K562 (cell line): Measurements from ENCODE around the gene ZDHHC19. TPM values are rescaled to one million over a fixed set of nuclear protein-coding genes. Genes with fewer than 3 reads are reported as not detected.

ENCODE experiments used
- ATAC-seq: fragments of 200-7000 bp; cut with Tn5 transposase; 3 replicates; pipeline ENCODE4 v1.9.1; 2020; ENCODE audit warnings: moderate library complexity
- BruUV-seq: library from RNA; stranded (reverse); fragments of 400-500 nt; replicated peaks from 2 replicates; lab custom pipeline; 2021; lab: Mats Ljungman, UMichigan
- CTCF ChIA-PET: fragments of 300-600 bp; formaldehyde crosslinking; extraction: SDS; loops from one replicate; lab custom pipeline; 2021; ENCODE audit warnings: low intra/inter-chr PET ratio; lab: Yijun Ruan, JAX
- POLR2A ChIA-PET: fragments of 300-600, 350-650 bp; sonication (Branson Sonifier 250); formaldehyde crosslinking; extraction: SDS; loops from one replicate; lab custom pipeline; 2021; ENCODE audit warnings: antibody characterized with exemption, inconsistent platforms; lab: Yijun Ruan, JAX
- DNase-seq, 4 experiments: peaks; one replicate each; pipeline versions ENCODE4 v3.0.0 to v3.0.0-alpha.2; 2011 to 2018; ENCODE audit warnings: low spot score in 3 of 4, mixed read lengths in 3 of 4; ENCODE audit errors: extremely low read depth in 1 of 4
- FAIRE-seq: peaks from 2 replicates; lab custom pipeline; 2011; peaks lifted over from hg19 to GRCh38; lab: Jason Lieb, UNC
- H2AFZ ChIP-seq: 2 replicates; pipeline ENCODE4 v1.6.0; 2011; ENCODE audit warnings: low read depth, low read length, control low read depth, inconsistent platforms
- H3K27ac ChIP-seq: fragments of 200-600 bp; 3 replicates; pipeline ENCODE4 v1.8.0; 2011; ENCODE audit warnings: low read depth, mild to moderate bottlenecking, control low read depth, inconsistent platforms, low read length, moderate library complexity, mixed read lengths; ENCODE audit errors: extremely low read depth
- H3K27me3 ChIP-seq, 2 experiments: fragments of 300-600 bp in 1 of 2; 2 replicates in 1 of 2; 3 replicates in 1 of 2; pipeline versions ENCODE4 v1.6.0 to v1.8.0; 2011; ENCODE audit warnings: inconsistent platforms in 2 of 2, low read length in 2 of 2, mild to moderate bottlenecking in 1 of 2, mixed read lengths in 1 of 2, moderate library complexity in 1 of 2; ENCODE audit not compliant: control insufficient read depth in 2 of 2, insufficient read depth in 2 of 2
- H3K36me3 ChIP-seq: fragments of 300-600 bp; 3 replicates; pipeline ENCODE4 v1.8.0; 2011; ENCODE audit warnings: mild to moderate bottlenecking, low read length, inconsistent platforms; ENCODE audit not compliant: control insufficient read depth, insufficient read depth
- H3K4me1 ChIP-seq, 2 experiments: fragments of 200-600 bp in 1 of 2; replicated peaks in 1 of 2; 2 replicates in 1 of 2; 3 replicates in 1 of 2; pipeline versions ENCODE4 v1.5.1 to v1.8.0; 2011; ENCODE audit warnings: inconsistent platforms in 2 of 2, low read length in 2 of 2, mild to moderate bottlenecking in 1 of 2, mixed read lengths in 1 of 2, moderate library complexity in 1 of 2; ENCODE audit not compliant: control insufficient read depth in 2 of 2, insufficient read depth in 2 of 2
- H3K4me2 ChIP-seq: 2 replicates; pipeline ENCODE4 v1.6.1; 2011; ENCODE audit warnings: low read length, control low read depth, inconsistent platforms, mixed read lengths; ENCODE audit not compliant: insufficient read depth
- H3K4me3 ChIP-seq: fragments of 200-600 bp; sonication (generic), shearing (Covaris generic); 2 replicates; pipeline ENCODE4 v1.5.1; 2016; ENCODE audit warnings: control low read depth, inconsistent platforms
- H3K79me2 ChIP-seq: fragments of 200-600 bp; 3 replicates; pipeline ENCODE4 v1.8.0; 2011; ENCODE audit warnings: low read length, inconsistent platforms; ENCODE audit not compliant: control insufficient read depth, insufficient read depth
- H3K9ac ChIP-seq, 2 experiments: 2 replicates each; pipeline versions ENCODE4 v1.6.0 to v1.6.1; 2011; ENCODE audit warnings: low read depth in 2 of 2, low read length in 2 of 2, control low read depth in 1 of 2, inconsistent platforms in 1 of 2, mild to moderate bottlenecking in 1 of 2, mixed read lengths in 1 of 2; ENCODE audit not compliant: insufficient read depth in 1 of 2
- H3K9me1 ChIP-seq: one replicate; pipeline ENCODE4 v1.6.0; 2011; ENCODE audit warnings: inconsistent platforms, mild to moderate bottlenecking, low read length, moderate library complexity; ENCODE audit not compliant: control insufficient read depth, insufficient read depth
- H3K9me3 ChIP-seq: replicated peaks from 2 replicates; pipeline ENCODE4 v1.5.1; 2011; ENCODE audit warnings: low read depth, low read length, inconsistent platforms; ENCODE audit not compliant: control insufficient read depth, insufficient read depth
- H4K20me1 ChIP-seq: replicated peaks from 2 replicates; pipeline ENCODE4 v1.6.1; 2011; ENCODE audit warnings: low read length, inconsistent platforms, mixed read lengths; ENCODE audit not compliant: control insufficient read depth, insufficient read depth
- DMBX1 ChIP-seq: fragments of 250-450 bp; sonication (Bioruptor Pico); IDR thresholded peaks from 2 replicates; pipeline ENCODE4 v1.8.0; 2022; ENCODE audit warnings: inconsistent platforms, mild to moderate bottlenecking, moderate library complexity, borderline replicate concordance
- ELF1 ChIP-seq: fragments of 200-800 bp; sonication (Bioruptor generic); IDR thresholded peaks from 2 replicates; pipeline ENCODE4 v1.6.1; 2016; ENCODE audit warnings: missing genetic modification characterization, missing compliant biosample characterization
- FOXA3 ChIP-seq, 2 experiments: fragments of 450-650 bp in 1 of 2; sonication (generic) in 1 of 2; formaldehyde crosslinking; IDR thresholded peaks in 1 of 2; conservative IDR thresholded peaks in 1 of 2; 2 replicates each; pipeline versions ENCODE4 v1.4.0 to v1.8.0; 2020 to 2022; ENCODE audit warnings: mild to moderate bottlenecking in 2 of 2, missing genetic modification reagents in 1 of 2
- GABPB1 ChIP-seq: sonication (generic); formaldehyde crosslinking; IDR thresholded peaks from 2 replicates; pipeline ENCODE4 v1.8.0; 2022; ENCODE audit warnings: mild to moderate bottlenecking, missing genetic modification reagents
- HEY1 ChIP-seq: fragments of 250-450 bp; sonication (Bioruptor Pico); IDR thresholded peaks from 2 replicates; pipeline ENCODE4 v1.5.0; 2020; ENCODE audit warnings: mild to moderate bottlenecking, moderate library complexity, borderline replicate concordance
- HMG20B ChIP-seq: fragments of 250-450 bp; sonication (Bioruptor Pico); IDR thresholded peaks from 2 replicates; pipeline ENCODE4 v1.5.0; 2021; ENCODE audit warnings: mild to moderate bottlenecking
- KLF13 ChIP-seq: fragments of 450-650 bp; IDR thresholded peaks from 2 replicates; pipeline ENCODE4 v1.6.1; 2016; ENCODE audit warnings: missing genetic modification characterization, low read depth, mild to moderate bottlenecking, missing compliant biosample characterization, moderate library complexity, borderline replicate concordance
- PTTG1 ChIP-seq: fragments of 450-650 bp; IDR thresholded peaks from 2 replicates; pipeline ENCODE4 v1.6.1; 2016; ENCODE audit warnings: low read depth, mild to moderate bottlenecking, missing genetic modification characterization, missing compliant biosample characterization
- RAD51 ChIP-seq: fragments of 450-650 bp; IDR thresholded peaks from 2 replicates; pipeline ENCODE4 v1.7.1; 2016; ENCODE audit warnings: low read depth, mild to moderate bottlenecking, borderline replicate concordance
- ZBTB7A ChIP-seq: IDR thresholded peaks from 2 replicates; pipeline ENCODE4 v1.6.1; 2011; ENCODE audit warnings: low read depth, mild to moderate bottlenecking, low read length, moderate library complexity, borderline replicate concordance; ENCODE audit not compliant: control insufficient read depth
- ZFP36 ChIP-seq: fragments of 150-350 bp; IDR thresholded peaks from 2 replicates; pipeline ENCODE4 v1.6.1; 2018; ENCODE audit warnings: low read length, low read depth; ENCODE audit not compliant: partially characterized antibody
- WGBS: fragments of 100-300 bp; shearing (Covaris generic); methylation state at CpG from one replicate; pipeline ENCODE4 v1.1.6; 2016; ENCODE audit warnings: low coverage, mixed read lengths; ENCODE audit not compliant: insufficient coverage; ENCODE audit errors: missing lambda C conversion rate; 5-methylcytosine and 5-hydroxymethylcytosine counted together
- in situ Hi-C: fragments of 300-500 bp; cut with MboI; formaldehyde crosslinking; loops from 4 replicates; pipeline ENCODE4 v1.15.0; 2018; ENCODE audit warnings: inconsistent platforms, mixed read lengths
- intact Hi-C: fragments of 100-400 bp; cut with micrococcal nuclease; formaldehyde crosslinking; loops from 2 replicates; pipeline ENCODE4 v1.14.2; 2022
- polyA plus RNA-seq, 8 experiments: library from polyadenylated mRNA; depleted of rRNA in 4 of 8; stranded (reverse) in 5 of 8; unstranded in 3 of 8; fragments of >200 nt; fragmentation: Nextera tagmentation in 2 of 8; fragmentation: Illumina TruSeq in 1 of 8; extraction: Ambion mirVana in 2 of 8; extraction: Trizol in 1 of 8; gene quantifications; 2 replicates each; pipeline versions ENCODE4 v1.2.1 to v1.2.3, GENCODE V29; 2011 to 2014; ENCODE audit warnings: inconsistent platforms in 1 of 8, missing spikeins in 1 of 8
- total RNA-seq, 7 experiments: library from RNA; depleted of rRNA in 6 of 7; stranded (reverse); fragments of >200 nt in 6 of 7; fragmentation: Illumina TruSeq in 2 of 7; extraction: Trizol in 2 of 7; gene quantifications; 2 replicates each; pipeline versions ENCODE4 v1.2.1 to v1.2.3, GENCODE V29; 2011 to 2021; ENCODE audit warnings: low replicate concordance in 1 of 7
- TF ChIP-seq, protein P1 (sequence below): fragments of 450-650 bp; IDR thresholded peaks from 2 replicates; pipeline ENCODE4 v1.6.1; 2016; ENCODE audit warnings: low read depth

ZDHHC19 gene
- total and polyA plus RNA-seq, 9 of the 15 experiments (the other 6 are each of a cell fraction or from before 2014, with no cell fraction given), result 0.40 to 5.5 (median 1.1) TPM

GRCh38 chr3:196179380-196180308 lies 31.6 kb downstream of the ZDHHC19 start:
- Histone ChIP-seq H3K9me1 (no peaks in the 10 kb centered on the region), H3K4me2 (peak overlapping the region; percentile 67), H3K27ac (peak overlapping the region; percentile 57), H3K9ac (peak overlapping the region; percentile 32 to 76; a peak in 3 of 4 replicates), H3K4me3 (no peak overlapping the region), H3K9me3 (no peaks in the 10 kb centered on the region), H4K20me1 (no peaks in the 10 kb centered on the region), H3K27me3 (no peaks in the 10 kb centered on the region), H3K79me2 (peaks cover 4% of the 10 kb centered on the region; the same call in 1 of the 3 replicates), H2AFZ (peak overlapping the region; percentile 95), H3K4me1 (peaks cover 59 to 73% of the 10 kb centered on the region in 2 experiments), H3K36me3 (no peaks in the 10 kb centered on the region)
- ChIA-PET CTCF (no interaction called here), POLR2A (interaction anchor here (0.6 to 4.0 kb wide), 9 partner anchors 10 to 129 kb away, joined by 3 to 23 read pairs (median 3); no protein-coding TSS in a partner anchor)
- BruUV-seq, result no TSS peak
- in situ Hi-C loops (no loop called here), intact Hi-C loops (no loop called here)
- DNase-seq, result peak; percentile 50 to 74 (median 68)
- ATAC-seq, result peak; percentile 61
- WGBS, result 25% methylated on average over 23 of the region's 24 CpGs
- FAIRE-seq, result peak; percentile 23
- TF ChIP-seq, protein P1, sequence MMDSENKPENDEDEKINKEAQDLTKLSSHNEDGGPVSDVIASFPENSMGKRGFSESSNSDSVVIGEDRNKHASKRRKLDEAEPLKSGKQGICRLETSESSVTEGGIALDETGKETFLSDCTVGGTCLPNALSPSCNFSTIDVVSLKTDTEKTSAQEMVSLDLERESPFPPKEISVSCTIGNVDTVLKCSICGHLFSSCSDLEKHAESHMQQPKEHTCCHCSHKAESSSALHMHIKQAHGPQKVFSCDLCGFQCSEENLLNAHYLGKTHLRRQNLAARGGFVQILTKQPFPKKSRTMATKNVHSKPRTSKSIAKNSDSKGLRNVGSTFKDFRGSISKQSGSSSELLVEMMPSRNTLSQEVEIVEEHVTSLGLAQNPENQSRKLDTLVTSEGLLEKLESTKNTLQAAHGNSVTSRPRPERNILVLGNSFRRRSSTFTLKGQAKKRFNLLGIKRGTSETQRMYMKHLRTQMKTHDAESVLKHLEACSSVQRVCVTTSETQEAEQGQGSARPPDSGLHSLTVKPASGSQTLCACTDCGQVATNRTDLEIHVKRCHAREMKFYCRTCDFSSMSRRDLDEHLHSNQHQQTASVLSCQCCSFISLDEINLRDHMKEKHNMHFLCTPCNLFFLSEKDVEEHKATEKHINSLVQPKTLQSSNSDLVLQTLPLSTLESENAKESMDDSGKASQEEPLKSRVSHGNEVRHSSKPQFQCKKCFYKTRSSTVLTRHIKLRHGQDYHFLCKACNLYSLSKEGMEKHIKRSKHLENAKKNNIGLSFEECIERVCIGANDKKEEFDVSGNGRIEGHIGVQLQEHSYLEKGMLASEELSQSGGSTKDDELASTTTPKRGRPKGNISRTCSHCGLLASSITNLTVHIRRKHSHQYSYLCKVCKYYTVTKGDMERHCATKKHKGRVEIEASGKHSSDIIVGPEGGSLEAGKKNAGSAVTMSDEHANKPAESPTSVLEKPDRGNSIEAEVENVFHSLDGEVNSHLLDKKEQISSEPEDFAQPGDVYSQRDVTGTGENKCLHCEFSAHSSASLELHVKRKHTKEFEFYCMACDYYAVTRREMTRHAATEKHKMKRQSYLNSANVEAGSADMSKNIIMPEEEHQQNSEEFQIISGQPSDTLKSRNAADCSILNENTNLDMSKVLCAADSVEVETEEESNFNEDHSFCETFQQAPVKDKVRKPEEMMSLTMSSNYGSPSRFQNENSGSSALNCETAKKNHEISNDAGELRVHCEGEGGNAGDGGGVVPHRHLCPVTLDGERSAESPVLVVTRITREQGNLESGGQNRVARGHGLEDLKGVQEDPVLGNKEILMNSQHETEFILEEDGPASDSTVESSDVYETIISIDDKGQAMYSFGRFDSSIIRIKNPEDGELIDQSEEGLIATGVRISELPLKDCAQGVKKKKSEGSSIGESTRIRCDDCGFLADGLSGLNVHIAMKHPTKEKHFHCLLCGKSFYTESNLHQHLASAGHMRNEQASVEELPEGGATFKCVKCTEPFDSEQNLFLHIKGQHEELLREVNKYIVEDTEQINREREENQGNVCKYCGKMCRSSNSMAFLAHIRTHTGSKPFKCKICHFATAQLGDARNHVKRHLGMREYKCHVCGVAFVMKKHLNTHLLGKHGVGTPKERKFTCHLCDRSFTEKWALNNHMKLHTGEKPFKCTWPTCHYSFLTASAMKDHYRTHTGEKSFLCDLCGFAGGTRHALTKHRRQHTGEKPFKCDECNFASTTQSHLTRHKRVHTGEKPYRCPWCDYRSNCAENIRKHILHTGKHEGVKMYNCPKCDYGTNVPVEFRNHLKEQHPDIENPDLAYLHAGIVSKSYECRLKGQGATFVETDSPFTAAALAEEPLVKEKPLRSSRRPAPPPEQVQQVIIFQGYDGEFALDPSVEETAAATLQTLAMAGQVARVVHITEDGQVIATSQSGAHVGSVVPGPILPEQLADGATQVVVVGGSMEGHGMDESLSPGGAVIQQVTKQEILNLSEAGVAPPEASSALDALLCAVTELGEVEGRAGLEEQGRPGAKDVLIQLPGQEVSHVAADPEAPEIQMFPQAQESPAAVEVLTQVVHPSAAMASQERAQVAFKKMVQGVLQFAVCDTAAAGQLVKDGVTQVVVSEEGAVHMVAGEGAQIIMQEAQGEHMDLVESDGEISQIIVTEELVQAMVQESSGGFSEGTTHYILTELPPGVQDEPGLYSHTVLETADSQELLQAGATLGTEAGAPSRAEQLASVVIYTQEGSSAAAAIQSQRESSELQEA, result 0 out of 2 replicates have a peak, but pooled peaks have one; percentile 16
- TF ChIP-seq HMG20B (CRISPR knock-in tag) (no peak), ZFP36 (no peak), GABPB1 (CRISPR knock-in tag) (peak; percentile 11; the same call in 1 of the 2 replicates), ELF1 (tag) (no peak), HEY1 (CRISPR knock-in tag) (no peak), RAD51 (0 out of 2 replicates have a peak, but pooled peaks have one; percentile 9), KLF13 (tag) (no peak), FOXA3 (CRISPR knock-in tag; conservative IDR thresholded peaks at IDR 0.05 in 1 of 2, IDR thresholded peaks at IDR 0.05 in 1 of 2) (0 out of 4 replicates have a peak, but pooled peaks of 1 of the 2 experiments have one; percentile 51), PTTG1 (no peak), DMBX1 (CRISPR knock-in tag) (no peak), ZBTB7A (peak; percentile 44; the same call in 1 of the 2 replicates)
